Neural crest cell (in vitro differentiated cells): ENCODE results near the gene KLRK1. TPM values are rescaled to one million over a fixed set of nuclear protein-coding genes. Genes with fewer than 3 reads are reported as not detected.
A peak's percentile ranks its signal among the peaks of the same experiment; 100 is the strongest.

Source experiments
- DNase-seq: peaks from one replicate; pipeline ENCODE4 v3.0.0; 2021; ENCODE audit warnings: low read depth, mixed read lengths, low spot score
- H3K27ac Mint-ChIP-seq: one replicate; pipeline ENCODE4 v1.8.0; 2021; ENCODE audit warnings: mild to moderate bottlenecking, mixed read lengths; ENCODE audit not compliant: unreplicated experiment
- H3K27me3 Mint-ChIP-seq: 2 replicates; pipeline ENCODE4 v1.8.0; 2021; ENCODE audit warnings: low read depth, mild to moderate bottlenecking, mixed read lengths
- H3K36me3 Mint-ChIP-seq: 2 replicates; pipeline ENCODE4 v1.8.0; 2021; ENCODE audit warnings: low read depth, mild to moderate bottlenecking, mixed read lengths
- H3K4me1 Mint-ChIP-seq: 2 replicates; pipeline ENCODE4 v1.8.0; 2021; ENCODE audit warnings: mixed read lengths
- H3K4me3 Mint-ChIP-seq: one replicate; pipeline ENCODE4 v1.8.0; 2021; ENCODE audit warnings: mild to moderate bottlenecking, mixed read lengths
- H3K9me3 Mint-ChIP-seq: 2 replicates; pipeline ENCODE4 v1.8.0; 2021; ENCODE audit warnings: mixed read lengths
- total RNA-seq: library from RNA; stranded (reverse); gene quantifications from 2 replicates; pipeline ENCODE4 v1.2.1, GENCODE V29; 2021
- TF ChIP-seq, protein P1 (sequence below): fragments of 200-600 bp; sonication (generic); conservative IDR thresholded peaks from 2 replicates; pipeline ENCODE4 v1.5.0; 2021; ENCODE audit warnings: antibody characterized with exemption, mild to moderate bottlenecking

KLRK1 gene
- total RNA-seq, 1 donor from 2014 or later = not detected

DNA sequence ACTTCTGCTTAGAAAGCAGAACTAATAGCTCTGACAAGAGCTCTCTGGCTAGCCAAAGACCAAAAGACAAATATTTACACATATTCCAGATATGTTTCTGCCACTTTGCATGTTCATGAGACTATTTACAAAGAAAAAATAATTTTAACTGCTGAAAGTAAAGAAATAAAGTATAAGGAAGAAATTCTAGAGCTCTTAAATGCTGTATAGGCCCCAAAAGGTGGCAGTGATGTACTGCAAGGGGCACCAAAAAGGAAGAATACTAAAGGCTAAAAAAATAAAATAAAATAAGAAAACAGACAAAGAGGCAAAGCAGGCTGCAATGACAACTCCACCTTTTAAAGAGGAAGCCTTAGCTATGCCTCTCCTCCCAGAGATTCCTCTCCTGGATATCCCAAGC lies 23.0 kb downstream of the KLRK1 start:
- no peak for DNase-seq
- Mint-ChIP-seq H3K4me1 (peaks cover 22% of the 10 kb centered on the region), H3K36me3 (peaks cover 3% of the 10 kb centered on the region), H3K9me3 (peaks cover 4% of the 10 kb centered on the region), H3K4me3 (no peak overlapping the region), H3K27ac (no peak overlapping the region), H3K27me3 (no peaks in the 10 kb centered on the region)
- TF ChIP-seq, protein P1, sequence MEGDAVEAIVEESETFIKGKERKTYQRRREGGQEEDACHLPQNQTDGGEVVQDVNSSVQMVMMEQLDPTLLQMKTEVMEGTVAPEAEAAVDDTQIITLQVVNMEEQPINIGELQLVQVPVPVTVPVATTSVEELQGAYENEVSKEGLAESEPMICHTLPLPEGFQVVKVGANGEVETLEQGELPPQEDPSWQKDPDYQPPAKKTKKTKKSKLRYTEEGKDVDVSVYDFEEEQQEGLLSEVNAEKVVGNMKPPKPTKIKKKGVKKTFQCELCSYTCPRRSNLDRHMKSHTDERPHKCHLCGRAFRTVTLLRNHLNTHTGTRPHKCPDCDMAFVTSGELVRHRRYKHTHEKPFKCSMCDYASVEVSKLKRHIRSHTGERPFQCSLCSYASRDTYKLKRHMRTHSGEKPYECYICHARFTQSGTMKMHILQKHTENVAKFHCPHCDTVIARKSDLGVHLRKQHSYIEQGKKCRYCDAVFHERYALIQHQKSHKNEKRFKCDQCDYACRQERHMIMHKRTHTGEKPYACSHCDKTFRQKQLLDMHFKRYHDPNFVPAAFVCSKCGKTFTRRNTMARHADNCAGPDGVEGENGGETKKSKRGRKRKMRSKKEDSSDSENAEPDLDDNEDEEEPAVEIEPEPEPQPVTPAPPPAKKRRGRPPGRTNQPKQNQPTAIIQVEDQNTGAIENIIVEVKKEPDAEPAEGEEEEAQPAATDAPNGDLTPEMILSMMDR = no peak

DNA sequence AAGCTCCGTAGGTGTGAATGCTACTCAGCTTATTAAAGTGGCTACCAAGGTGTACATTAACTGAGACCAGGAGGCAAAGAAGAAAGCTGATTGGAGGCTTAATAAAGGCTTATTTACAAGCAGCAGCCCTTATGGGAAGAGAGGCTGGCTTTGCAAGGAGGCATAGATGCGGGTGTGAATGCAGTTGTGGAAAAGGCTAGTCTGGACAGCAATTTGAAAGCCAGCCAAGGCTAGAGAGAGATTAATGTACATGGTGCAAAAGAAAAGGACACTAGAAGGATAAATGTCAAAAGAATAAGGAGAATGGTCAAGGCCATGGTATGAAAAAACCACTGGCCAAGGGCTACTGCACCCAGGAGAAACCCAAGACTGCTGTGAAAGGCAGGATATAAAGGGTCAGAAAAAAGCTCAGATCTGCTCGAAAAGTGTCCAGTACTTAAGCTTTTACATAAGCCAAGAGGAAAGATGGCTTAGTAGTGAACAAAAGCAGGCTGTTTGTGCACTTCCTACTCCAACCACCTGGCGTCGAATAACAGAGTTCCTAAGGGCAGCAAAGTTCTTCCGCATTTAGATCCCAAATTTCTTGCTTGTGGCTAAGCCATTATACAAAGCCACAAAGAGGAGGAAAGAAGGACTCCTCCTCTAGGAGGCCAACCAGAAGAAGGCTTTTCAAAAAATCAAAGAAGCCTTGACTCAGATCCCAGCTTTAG lies 24.0 kb downstream of the KLRK1 start:
- Mint-ChIP-seq H3K36me3 (peaks cover 3% of the 10 kb centered on the region), H3K4me1 (peaks cover 29% of the 10 kb centered on the region)

DNA sequence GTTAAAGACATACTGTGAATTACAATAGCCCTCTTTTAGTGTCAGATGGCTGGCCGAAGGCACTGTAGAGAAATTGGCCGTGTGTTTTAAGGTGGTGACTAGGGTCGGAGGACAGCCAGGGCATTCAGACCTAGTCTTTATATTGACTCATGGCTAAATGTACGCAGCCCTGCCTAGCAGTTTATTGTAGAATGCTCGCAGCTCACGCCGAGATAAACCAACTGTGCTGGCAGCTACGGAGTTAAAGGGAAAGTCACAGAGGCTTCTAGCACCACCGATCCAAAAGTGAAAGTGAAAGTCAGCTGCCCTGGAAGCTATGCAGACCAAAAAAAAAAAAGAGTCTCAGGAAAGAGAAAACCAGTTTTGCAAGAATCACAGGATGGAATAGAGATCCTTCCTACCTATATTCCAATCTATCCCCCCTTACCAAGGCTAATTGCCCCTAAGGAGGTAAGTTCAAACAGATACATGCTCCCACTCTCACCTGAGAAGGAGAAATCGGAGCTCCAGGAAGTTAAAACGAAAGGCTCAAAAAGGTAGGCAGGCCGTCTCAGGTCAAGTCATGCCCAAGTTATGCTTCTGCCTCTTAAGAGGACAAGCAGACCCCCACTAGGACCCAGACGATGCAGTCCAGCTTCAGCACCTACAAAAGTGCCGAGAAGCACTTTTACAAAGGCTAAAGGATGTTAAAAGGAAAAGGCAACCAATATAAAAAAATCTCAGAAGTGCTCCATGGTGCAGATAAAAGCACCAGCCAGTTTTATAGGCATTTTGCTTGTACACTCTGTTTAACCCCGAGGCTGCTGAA lies 24.8 kb downstream of the KLRK1 start:
- H3K27ac Mint-ChIP-seq = no peak overlapping the region
- DNase-seq = no peak
- H3K36me3 Mint-ChIP-seq = peaks cover 3% of the 10 kb centered on the region
- peaks cover 32% of the 10 kb centered on the region for H3K4me1 Mint-ChIP-seq
- H3K27me3 Mint-ChIP-seq = no peaks in the 10 kb centered on the region
- H3K4me3 Mint-ChIP-seq = no peak overlapping the region
- peaks cover 4% of the 10 kb centered on the region for H3K9me3 Mint-ChIP-seq
- TF ChIP-seq, protein P1 = no peak

More for the DNA sequence above, 24.0 kb downstream of the KLRK1 start:
- H3K4me3 Mint-ChIP-seq = no peak overlapping the region
- no peak for DNase-seq
- TF ChIP-seq, protein P1 = peak; percentile 48
- H3K27me3 Mint-ChIP-seq = no peaks in the 10 kb centered on the region
- H3K27ac Mint-ChIP-seq = no peak overlapping the region
- H3K9me3 Mint-ChIP-seq = peaks cover 4% of the 10 kb centered on the region

DNA sequence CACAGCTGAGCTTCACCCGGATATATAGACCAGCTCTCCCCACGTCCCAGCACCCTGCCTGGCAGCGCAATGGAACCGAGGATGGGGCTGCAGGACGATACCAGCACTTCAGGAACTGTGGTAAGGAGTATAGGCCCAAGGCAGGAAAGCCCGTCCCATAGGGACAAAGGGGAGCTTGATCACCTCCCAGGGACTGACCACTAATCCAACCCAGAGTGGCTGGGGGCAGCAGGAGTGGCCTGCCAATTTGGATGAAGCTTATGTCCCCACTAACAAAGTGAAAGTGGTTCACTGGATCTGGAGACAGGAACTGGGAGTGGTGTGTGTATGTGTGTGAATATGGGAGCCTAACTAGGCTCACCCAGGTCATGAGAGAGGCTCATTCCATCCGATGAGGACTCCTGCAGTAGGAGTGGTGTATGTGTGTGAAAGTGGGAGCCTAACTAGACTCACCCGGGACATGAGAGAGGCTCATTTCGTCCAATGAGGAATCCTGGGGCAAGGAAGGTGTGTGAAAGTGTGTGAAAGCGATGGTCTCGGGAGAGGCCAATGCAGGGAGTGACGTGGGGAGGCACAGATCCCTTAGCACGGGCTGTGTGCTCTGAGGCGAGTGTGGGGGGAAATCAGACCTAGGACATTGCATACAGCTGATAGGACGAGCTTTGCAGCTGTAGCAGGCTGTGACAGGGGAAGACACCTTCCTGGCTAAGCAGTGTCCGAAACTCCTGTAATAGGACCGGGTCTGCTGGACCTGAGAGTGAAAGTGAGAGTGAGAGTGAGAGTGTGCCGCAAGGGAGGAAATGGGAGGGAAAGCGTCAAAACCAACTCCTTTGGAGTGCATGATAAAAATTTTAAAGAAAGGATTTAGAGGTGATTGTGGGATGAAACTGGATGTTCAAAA lies 25.7 kb downstream of the KLRK1 start:
- Mint-ChIP-seq H3K27ac (no peak overlapping the region), H3K27me3 (no peaks in the 10 kb centered on the region), H3K9me3 (peaks cover 4% of the 10 kb centered on the region), H3K4me3 (no peak overlapping the region), H3K4me1 (peaks cover 32% of the 10 kb centered on the region), H3K36me3 (peaks cover 3% of the 10 kb centered on the region)
- no peak for DNase-seq
- TF ChIP-seq, protein P1 = no peak

DNA sequence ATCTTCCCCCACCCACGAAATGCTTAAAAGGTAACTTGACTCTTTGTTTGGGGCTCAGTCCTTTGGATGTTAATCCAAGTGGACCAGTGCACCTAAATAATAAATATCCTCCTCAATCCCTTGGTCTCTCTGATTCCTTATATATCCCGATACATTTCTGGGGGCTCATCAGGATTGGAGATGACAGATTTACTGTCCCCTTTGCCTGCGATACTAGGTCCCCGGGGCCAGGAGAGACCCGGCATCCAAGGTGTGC lies 26.3 kb downstream of the KLRK1 start:
- TF ChIP-seq, protein P1 = no peak
- H3K36me3 Mint-ChIP-seq = peaks cover 3% of the 10 kb centered on the region
- H3K9me3 Mint-ChIP-seq = peaks cover 4% of the 10 kb centered on the region
- no peak for DNase-seq
- H3K4me1 Mint-ChIP-seq = peaks cover 28% of the 10 kb centered on the region
- H3K4me3 Mint-ChIP-seq = no peak overlapping the region
- H3K27ac Mint-ChIP-seq = no peak overlapping the region
- no peaks in the 10 kb centered on the region for H3K27me3 Mint-ChIP-seq
